Tibial artery (tissue), 4 donors: ENCODE measurements around the gene GAGE10.

Experiments used
- DNase-seq, 2 donors: peaks; one replicate each; pipeline ENCODE4 v3.0.0-alpha.2; 2019
- H3K27ac ChIP-seq, 2 donors: fragments of 200-600 bp; sonication (generic) in 1 of 2; 1 replicate in 1 of 2; 2 replicates in 1 of 2; pipeline ENCODE4 v1.5.1; 2018 to 2019; ENCODE audit warnings: mild to moderate bottlenecking in 1 of 2
- H3K27me3 ChIP-seq, 2 donors: fragments of 200-600 bp; sonication (generic) in 1 of 2; one replicate each; pipeline versions ENCODE4 v1.5.1 to v1.6.0; 2016 to 2019
- H3K36me3 ChIP-seq, 3 donors: fragments of 200-600 bp; sonication (generic) in 2 of 3; one replicate each; pipeline ENCODE4 v1.5.1; 2016 to 2019; ENCODE audit warnings: mild to moderate bottlenecking in 2 of 3
- H3K4me1 ChIP-seq, 4 donors: fragments of 200-600 bp; sonication (generic) in 2 of 4; 1 replicate in 3 of 4; 2 replicates in 1 of 4; pipeline ENCODE4 v1.5.1; 2016 to 2019
- H3K4me3 ChIP-seq, 2 donors: fragments of 200-600 bp; sonication (generic) in 1 of 2; 1 replicate in 1 of 2; 2 replicates in 1 of 2; pipeline ENCODE4 v1.5.1; 2018 to 2019; ENCODE audit warnings: mild to moderate bottlenecking in 2 of 2
- H3K9me3 ChIP-seq, 3 donors: fragments of 200-600 bp; sonication (generic) in 1 of 3; one replicate each; pipeline ENCODE4 v1.5.1; 2016 to 2019
- CTCF ChIP-seq, 2 experiments: fragments of 200-600 bp in 1 of 2; fragments of 450-650 bp in 1 of 2; IDR thresholded peaks; one replicate each; pipeline ENCODE4 v1.5.1; 2017 to 2019; ENCODE audit warnings: antibody characterized with exemption in 2 of 2, mild to moderate bottlenecking in 1 of 2, moderate library complexity in 1 of 2
- intact Hi-C: fragments of 100-400 bp; cut with DNase I; formaldehyde crosslinking; loops from one replicate; pipeline ENCODE4 v1.15.0; 2023; ENCODE audit warnings: low total_unique reads

The GAGE10 gene

GRCh38 chrX:49266523-49267445 is 36.7 kb upstream of the GAGE10 start:
- intact Hi-C loops, result no loop called here

GRCh38 chrX:49268702-49269009 is 34.8 kb upstream of the GAGE10 start:
- intact Hi-C loops, result loop anchor here (2.0 kb wide), 1 partner anchor 78 kb away; no protein-coding TSS in a partner anchor
- no peak for TF ChIP-seq CTCF (IDR thresholded peaks at IDR 0.05)
- Histone ChIP-seq H3K27ac (peak overlapping the region; percentile 91 to 93), H3K27me3 (no peaks in the 10 kb centered on the region), H3K4me3 (peak overlapping the region; percentile 80 to 89), H3K9me3 (no peaks in the 10 kb centered on the region), H3K36me3 (peaks cover 0 to 2% (median 0%) of the 10 kb centered on the region in 3 donors), H3K4me1 (peaks cover 0 to 37% (median 19%) of the 10 kb centered on the region in 4 donors)
- DNase-seq, result no peak

More at GRCh38 chrX:49266523-49267445, 36.7 kb upstream of the GAGE10 start:
- no peak for DNase-seq
- no peaks in the 10 kb centered on the region for H3K27me3 ChIP-seq
- TF ChIP-seq CTCF (IDR thresholded peaks at IDR 0.05), result no peak
- no peak overlapping the region for H3K4me3 ChIP-seq
- H3K27ac ChIP-seq, result no peak overlapping the region
- peaks cover 0 to 18% (median 8%) of the 10 kb centered on the region in 4 donors for H3K4me1 ChIP-seq
- H3K9me3 ChIP-seq, result no peaks in the 10 kb centered on the region
- H3K36me3 ChIP-seq, result no peaks in the 10 kb centered on the region

GRCh38 chrX:49269010-49269766 is 34.3 kb upstream of the GAGE10 start:
- no peaks in the 10 kb centered on the region for H3K27me3 ChIP-seq
- H3K36me3 ChIP-seq, result peaks cover 0 to 4% (median 0%) of the 10 kb centered on the region in 3 donors
- peak; percentile 97 to 98 for DNase-seq
- H3K9me3 ChIP-seq, result no peaks in the 10 kb centered on the region
- peak overlapping the region; percentile 80 to 89 for H3K4me3 ChIP-seq
- H3K27ac ChIP-seq, result peak overlapping the region; percentile 91 to 93
- intact Hi-C loops, result loop anchor here (2.0 kb wide), 1 partner anchor 78 kb away; no protein-coding TSS in a partner anchor
- H3K4me1 ChIP-seq, result peaks cover 0 to 40% (median 19%) of the 10 kb centered on the region in 4 donors
- no peak for TF ChIP-seq CTCF (IDR thresholded peaks at IDR 0.05)

GRCh38 chrX:49269767-49270248 is 33.6 kb upstream of the GAGE10 start, which contains the start of gene PPP1R3F:
Gene PPP1R3F (plus strand): TSS chrX:49269793. CDS start chrX:49269870, 77 bp downstream.
- DNase-seq, result peak in 1 of 2 donors; percentile 64
- H3K4me1 ChIP-seq, result peaks cover 0 to 47% (median 19%) of the 10 kb centered on the region in 4 donors
- H3K27me3 ChIP-seq, result no peaks in the 10 kb centered on the region
- H3K36me3 ChIP-seq, result peaks cover 0 to 4% (median 0%) of the 10 kb centered on the region in 3 donors
- H3K27ac ChIP-seq, result peak within 1 kb of the TSS; percentile 91 to 93
- peak within 1 kb of the TSS; percentile 80 to 89 for H3K4me3 ChIP-seq
- intact Hi-C loops, result loop anchor here (2.0 kb wide), 1 partner anchor 79 kb away; no protein-coding TSS in a partner anchor
- no peaks in the 10 kb centered on the region for H3K9me3 ChIP-seq
- no peak for TF ChIP-seq CTCF (IDR thresholded peaks at IDR 0.05)

- intact Hi-C loops, result no loop called here
- H3K4me1 ChIP-seq, result peaks cover 0 to 47% (median 19%) of the 10 kb centered on the region in 4 donors
- TF ChIP-seq CTCF (IDR thresholded peaks at IDR 0.05), result no peak
- DNase-seq, result no peak
- peak overlapping the region; percentile 91 to 93 for H3K27ac ChIP-seq
- H3K27me3 ChIP-seq, result no peaks in the 10 kb centered on the region
- H3K4me3 ChIP-seq, result peak overlapping the region; percentile 80 to 89
- H3K36me3 ChIP-seq, result peaks cover 0 to 4% (median 0%) of the 10 kb centered on the region in 3 donors
- no peaks in the 10 kb centered on the region for H3K9me3 ChIP-seq
Observed at GRCh38 chrX:49270249-49270921, 33.1 kb upstream of the GAGE10 start.
